Stimulated activated naive B cell treated with anti-CD40 and anti-IgM and Interleukin-4, amounts not matched to agents 10 μg/mL and 1 μg/mL and 100 μg/mL, for 72 hours (primary cell): Measurements from ENCODE around the gene MTX2.

ENCODE experiments used
- ATAC-seq, 2 donors: fragments of 150-1000 bp; cut with Tn5 transposase; replicated peaks; 2 replicates each; pipeline ENCODE4 v1.10.0; 2021; ENCODE audit warnings: moderate library complexity in 1 of 2
- DNase-seq: peaks from one replicate; pipeline ENCODE4 v3.0.0; 2021
- H3K27ac Mint-ChIP-seq: one replicate; pipeline ENCODE4 v1.8.0; 2022; ENCODE audit warnings: mild to moderate bottlenecking, mixed read lengths
- H3K27me3 Mint-ChIP-seq, 2 donors: one replicate each; pipeline ENCODE4 v1.8.0; 2022; ENCODE audit warnings: mixed read lengths in 2 of 2
- H3K36me3 Mint-ChIP-seq, 2 donors: one replicate each; pipeline ENCODE4 v1.8.0; 2022; ENCODE audit warnings: mixed read lengths in 2 of 2, mild to moderate bottlenecking in 1 of 2
- H3K4me1 Mint-ChIP-seq, 2 donors: one replicate each; pipeline ENCODE4 v1.8.0; 2022; ENCODE audit warnings: mixed read lengths in 2 of 2, mild to moderate bottlenecking in 1 of 2
- H3K4me3 Mint-ChIP-seq, 2 donors: one replicate each; pipeline ENCODE4 v1.8.0; 2022; ENCODE audit warnings: mild to moderate bottlenecking in 2 of 2, mixed read lengths in 2 of 2, moderate library complexity in 1 of 2
- H3K9me3 Mint-ChIP-seq, 2 donors: one replicate each; pipeline ENCODE4 v1.8.0; 2022; ENCODE audit warnings: mixed read lengths in 2 of 2, mild to moderate bottlenecking in 1 of 2

MTX2 gene

GRCh38 chr2:176317199-176317598 lies 48.0 kb downstream of the MTX2 start:
- no peaks in the 10 kb centered on the region for H3K9me3 Mint-ChIP-seq
- no peaks in the 10 kb centered on the region for H3K4me1 Mint-ChIP-seq
- no peaks in the 10 kb centered on the region for H3K27me3 Mint-ChIP-seq
- peaks cover 7 to 23% of the 10 kb centered on the region in 2 donors for H3K36me3 Mint-ChIP-seq
- H3K27ac Mint-ChIP-seq, result no peak overlapping the region
- no peak overlapping the region for H3K4me3 Mint-ChIP-seq
- no peak for DNase-seq
- no peak for ATAC-seq

- Mint-ChIP-seq H3K27me3 (no peaks in the 10 kb centered on the region), H3K9me3 (no peaks in the 10 kb centered on the region), H3K36me3 (peaks cover 7 to 23% of the 10 kb centered on the region in 2 donors), H3K4me1 (no peaks in the 10 kb centered on the region), H3K4me3 (no peak overlapping the region), H3K27ac (no peak overlapping the region)
- DNase-seq, result no peak
- no peak for ATAC-seq
Measured at GRCh38 chr2:176317623-176318065, 48.4 kb downstream of the MTX2 start.

- H3K27ac Mint-ChIP-seq, result no peak overlapping the region
- H3K4me3 Mint-ChIP-seq, result no peak overlapping the region
- H3K9me3 Mint-ChIP-seq, result no peaks in the 10 kb centered on the region
- DNase-seq (no peak), ATAC-seq (no peak)
- peaks cover 4 to 14% of the 10 kb centered on the region in 2 donors for H3K36me3 Mint-ChIP-seq
- no peaks in the 10 kb centered on the region for H3K4me1 Mint-ChIP-seq
- H3K27me3 Mint-ChIP-seq, result no peaks in the 10 kb centered on the region
Measured at GRCh38 chr2:176321916-176322315, 52.7 kb downstream of the MTX2 start.

- H3K27me3 Mint-ChIP-seq, result no peaks in the 10 kb centered on the region
- no peak for DNase-seq
- no peaks in the 10 kb centered on the region for H3K9me3 Mint-ChIP-seq
- H3K27ac Mint-ChIP-seq, result no peak overlapping the region
- H3K4me3 Mint-ChIP-seq, result no peak overlapping the region
- H3K4me1 Mint-ChIP-seq, result no peaks in the 10 kb centered on the region
- no peak for ATAC-seq
- peaks cover 5 to 11% of the 10 kb centered on the region in 2 donors for H3K36me3 Mint-ChIP-seq
Measured at GRCh38 chr2:176324862-176325261, 55.6 kb downstream of the MTX2 start.

- Mint-ChIP-seq H3K9me3 (no peaks in the 10 kb centered on the region), H3K27me3 (no peaks in the 10 kb centered on the region), H3K4me3 (no peak overlapping the region), H3K4me1 (no peaks in the 10 kb centered on the region), H3K36me3 (peaks cover 3 to 7% of the 10 kb centered on the region in 2 donors), H3K27ac (no peak overlapping the region)
- ATAC-seq, result no peak
- DNase-seq, result no peak
Measured at GRCh38 chr2:176325732-176326131, 56.5 kb downstream of the MTX2 start.

GRCh38 chr2:176328149-176328548 lies 58.9 kb downstream of the MTX2 start:
- ATAC-seq, result peak; percentile 64 to 72
- Mint-ChIP-seq H3K36me3 (peaks cover 3 to 14% of the 10 kb centered on the region in 2 donors), H3K9me3 (no peaks in the 10 kb centered on the region), H3K27me3 (no peaks in the 10 kb centered on the region), H3K4me1 (no peaks in the 10 kb centered on the region), H3K4me3 (no peak overlapping the region), H3K27ac (no peak overlapping the region)
- no peak for DNase-seq

GRCh38 chr2:176330612-176331011 lies 61.4 kb downstream of the MTX2 start:
- no peaks in the 10 kb centered on the region for H3K9me3 Mint-ChIP-seq
- DNase-seq (no peak), ATAC-seq (no peak)
- H3K4me1 Mint-ChIP-seq, result no peaks in the 10 kb centered on the region
- H3K4me3 Mint-ChIP-seq, result no peak overlapping the region
- H3K36me3 Mint-ChIP-seq, result peaks cover 6 to 19% of the 10 kb centered on the region in 2 donors
- H3K27me3 Mint-ChIP-seq, result no peaks in the 10 kb centered on the region
- H3K27ac Mint-ChIP-seq, result no peak overlapping the region

GRCh38 chr2:176331646-176332045 lies 62.4 kb downstream of the MTX2 start:
- DNase-seq (no peak), ATAC-seq (no peak)
- Mint-ChIP-seq H3K4me3 (no peak overlapping the region), H3K27ac (no peak overlapping the region), H3K36me3 (peaks cover 6 to 19% of the 10 kb centered on the region in 2 donors), H3K27me3 (no peaks in the 10 kb centered on the region), H3K9me3 (no peaks in the 10 kb centered on the region), H3K4me1 (no peaks in the 10 kb centered on the region)

GRCh38 chr2:176334729-176335128 lies 65.5 kb downstream of the MTX2 start:
- no peak for ATAC-seq
- Mint-ChIP-seq H3K4me1 (no peaks in the 10 kb centered on the region), H3K27ac (no peak overlapping the region), H3K36me3 (peaks cover 16 to 34% of the 10 kb centered on the region in 2 donors), H3K27me3 (no peaks in the 10 kb centered on the region), H3K9me3 (peaks cover 1 to 4% of the 10 kb centered on the region in 2 donors), H3K4me3 (no peak overlapping the region)
- DNase-seq, result no peak

- Mint-ChIP-seq H3K4me1 (no peaks in the 10 kb centered on the region), H3K27ac (no peak overlapping the region), H3K9me3 (peaks cover 1 to 4% of the 10 kb centered on the region in 2 donors), H3K36me3 (peaks cover 13 to 24% of the 10 kb centered on the region in 2 donors), H3K4me3 (no peak overlapping the region), H3K27me3 (no peaks in the 10 kb centered on the region)
- ATAC-seq (no peak), DNase-seq (no peak)
Measured at GRCh38 chr2:176338395-176338794, 69.2 kb downstream of the MTX2 start.

GRCh38 chr2:176339208-176339607 lies 70.0 kb downstream of the MTX2 start:
- Mint-ChIP-seq H3K4me1 (no peaks in the 10 kb centered on the region), H3K36me3 (peaks cover 13 to 27% of the 10 kb centered on the region in 2 donors), H3K4me3 (no peak overlapping the region), H3K27ac (no peak overlapping the region), H3K27me3 (no peaks in the 10 kb centered on the region), H3K9me3 (peaks cover 1 to 4% of the 10 kb centered on the region in 2 donors)
- DNase-seq (no peak), ATAC-seq (no peak)

GRCh38 chr2:176356251-176356650 lies 87.0 kb downstream of the MTX2 start:
- Mint-ChIP-seq H3K4me3 (no peak overlapping the region), H3K27me3 (peaks cover 0 to 4% of the 10 kb centered on the region in 2 donors), H3K9me3 (peaks cover 5 to 8% of the 10 kb centered on the region in 2 donors), H3K27ac (no peak overlapping the region), H3K4me1 (no peaks in the 10 kb centered on the region), H3K36me3 (peaks cover 6 to 8% of the 10 kb centered on the region in 2 donors)
- ATAC-seq, result no peak
- DNase-seq, result no peak

GRCh38 chr2:176364273-176364977 lies 95.2 kb downstream of the MTX2 start:
- no peaks in the 10 kb centered on the region for H3K4me1 Mint-ChIP-seq
- ATAC-seq (no peak), DNase-seq (no peak)
- peaks cover 0 to 6% of the 10 kb centered on the region in 2 donors for H3K27me3 Mint-ChIP-seq
- H3K9me3 Mint-ChIP-seq, result peaks cover 5 to 6% of the 10 kb centered on the region in 2 donors
- H3K27ac Mint-ChIP-seq, result no peak overlapping the region
- no peaks in the 10 kb centered on the region for H3K36me3 Mint-ChIP-seq
- H3K4me3 Mint-ChIP-seq, result no peak overlapping the region

GRCh38 chr2:176368349-176368748 lies 99.1 kb downstream of the MTX2 start:
- Mint-ChIP-seq H3K36me3 (no peaks in the 10 kb centered on the region), H3K27me3 (peaks cover 0 to 6% of the 10 kb centered on the region in 2 donors), H3K9me3 (peaks cover 5 to 6% of the 10 kb centered on the region in 2 donors), H3K27ac (no peak overlapping the region), H3K4me3 (no peak overlapping the region), H3K4me1 (no peaks in the 10 kb centered on the region)
- no peak for ATAC-seq
- DNase-seq, result no peak

- H3K4me3 Mint-ChIP-seq, result no peak overlapping the region
- H3K27me3 Mint-ChIP-seq, result peaks cover 6 to 12% of the 10 kb centered on the region in 2 donors
- H3K36me3 Mint-ChIP-seq, result no peaks in the 10 kb centered on the region
- no peaks in the 10 kb centered on the region for H3K4me1 Mint-ChIP-seq
- H3K9me3 Mint-ChIP-seq, result peaks cover 5 to 7% of the 10 kb centered on the region in 2 donors
- no peak overlapping the region for H3K27ac Mint-ChIP-seq
- ATAC-seq (no peak), DNase-seq (no peak)
Measured at GRCh38 chr2:176370467-176371171, 101.4 kb downstream of the MTX2 start.
